Trophoblast cell (in vitro differentiated cells and primary cell): ENCODE data around the gene PTPRE.

Experiments used
- DNase-seq, 2 donors: peaks; one replicate each; pipeline ENCODE4 v3.0.0-alpha.2; 2016
- H2AFZ ChIP-seq: 2 replicates; pipeline ENCODE4 v1.6.1; 2013; ENCODE audit warnings: low read length, moderate library complexity, mild to moderate bottlenecking; ENCODE audit not compliant: insufficient read depth, poor library complexity
- H2AK5ac ChIP-seq: 2 replicates; pipeline ENCODE4 v1.6.1; 2013; ENCODE audit warnings: mild to moderate bottlenecking, low read length
- H2BK120ac ChIP-seq: 2 replicates; pipeline ENCODE4 v1.6.1; 2013; ENCODE audit warnings: low read length, mild to moderate bottlenecking, moderate library complexity; ENCODE audit not compliant: insufficient read depth, poor library complexity
- H2BK12ac ChIP-seq: 2 replicates; pipeline ENCODE4 v1.6.1; 2013; ENCODE audit warnings: mild to moderate bottlenecking, low read length, moderate library complexity
- H2BK5ac ChIP-seq: 2 replicates; pipeline ENCODE4 v1.6.1; 2013; ENCODE audit warnings: low read length, low read depth, moderate library complexity, mild to moderate bottlenecking; ENCODE audit not compliant: poor library complexity
- H3K14ac ChIP-seq: 2 replicates; pipeline ENCODE4 v1.6.1; 2013; ENCODE audit warnings: mild to moderate bottlenecking, low read length
- H3K18ac ChIP-seq: 2 replicates; pipeline ENCODE4 v1.6.1; 2013; ENCODE audit warnings: mild to moderate bottlenecking, low read length
- H3K23ac ChIP-seq: 2 replicates; pipeline ENCODE4 v1.6.1; 2013; ENCODE audit warnings: low read length
- H3K27ac ChIP-seq: 2 replicates; pipeline ENCODE4 v1.5.1; 2013; ENCODE audit warnings: low read depth, mild to moderate bottlenecking, inconsistent platforms, low read length, moderate library complexity
- H3K27me3 ChIP-seq: 2 replicates; pipeline ENCODE4 v1.6.1; 2013; ENCODE audit warnings: inconsistent platforms, mild to moderate bottlenecking, low read length, moderate library complexity; ENCODE audit not compliant: insufficient read depth
- H3K36me3 ChIP-seq, 2 experiments: 1 replicate in 1 of 2; 2 replicates in 1 of 2; pipeline ENCODE4 v1.6.1; 2013; ENCODE audit warnings: low read length in 2 of 2, mild to moderate bottlenecking in 2 of 2, moderate library complexity in 1 of 2; ENCODE audit not compliant: insufficient read depth in 2 of 2, control insufficient read depth in 1 of 2
- H3K4ac ChIP-seq: 2 replicates; pipeline ENCODE4 v1.6.1; 2013; ENCODE audit warnings: low read depth, mild to moderate bottlenecking, low read length, moderate library complexity
- H3K4me1 ChIP-seq, 2 experiments: 1 replicate in 1 of 2; 2 replicates in 1 of 2; pipeline ENCODE4 v1.6.1; 2013; ENCODE audit warnings: low read length in 2 of 2, mild to moderate bottlenecking in 2 of 2, moderate library complexity in 1 of 2; ENCODE audit not compliant: insufficient read depth in 2 of 2, control insufficient read depth in 1 of 2
- H3K4me2 ChIP-seq: 2 replicates; pipeline ENCODE4 v1.6.1; 2013; ENCODE audit warnings: inconsistent platforms, mild to moderate bottlenecking, low read length, moderate library complexity
- H3K4me3 ChIP-seq: 2 replicates; pipeline ENCODE4 v1.5.1; 2013; ENCODE audit warnings: mild to moderate bottlenecking, low read depth, low read length, inconsistent platforms
- H3K79me1 ChIP-seq: one replicate; pipeline ENCODE4 v1.6.1; 2013; ENCODE audit warnings: low read length
- H3K79me2 ChIP-seq: 2 replicates; pipeline ENCODE4 v1.6.1; 2013; ENCODE audit warnings: low read length, mild to moderate bottlenecking; ENCODE audit not compliant: control insufficient read depth, insufficient read depth, poor library complexity
- H3K9ac ChIP-seq: 2 replicates; pipeline ENCODE4 v1.6.1; 2013; ENCODE audit warnings: mild to moderate bottlenecking, low read length
- H3K9me3 ChIP-seq: 2 replicates; pipeline ENCODE4 v1.6.1; 2013; ENCODE audit warnings: low read depth, mild to moderate bottlenecking, control low read depth, inconsistent platforms, low read length; ENCODE audit not compliant: insufficient read depth
- H4K12ac ChIP-seq: 2 replicates; pipeline ENCODE4 v1.6.1; 2013; ENCODE audit warnings: low read depth, mild to moderate bottlenecking, low read length, moderate library complexity
- H4K8ac ChIP-seq: 2 replicates; pipeline ENCODE4 v1.6.1; 2013; ENCODE audit warnings: low read depth, mild to moderate bottlenecking, low read length, moderate library complexity
- H4K91ac ChIP-seq: one replicate; pipeline ENCODE4 v1.6.1; 2013; ENCODE audit warnings: low read depth, mild to moderate bottlenecking, low read length, moderate library complexity
- WGBS: extraction: QIAGEN DNeasy Blood & Tissue Kit; methylation state at CpG from one replicate; pipeline ENCODE4 v1.1.7; 2013; ENCODE audit warnings: missing lambda C conversion rate; ENCODE audit not compliant: insufficient read length, insufficient coverage; ENCODE audit errors: extremely low coverage; 5-methylcytosine and 5-hydroxymethylcytosine counted together

PTPRE gene

GRCh38 chr10:128123846-128124245, 216.9 kb downstream of the PTPRE start:
- no peak overlapping the region for H3K4me2 ChIP-seq
- no peak overlapping the region for H3K4ac ChIP-seq
- H3K79me2 ChIP-seq: peaks cover 10% of the 10 kb centered on the region
- no peak overlapping the region for H2BK120ac ChIP-seq
- peaks cover 6 to 15% of the 10 kb centered on the region in 2 experiments for H3K4me1 ChIP-seq
- no peak for DNase-seq
- no peak overlapping the region for H3K27ac ChIP-seq
- H3K9ac ChIP-seq: no peak overlapping the region
- H2BK5ac ChIP-seq: no peak overlapping the region
- no peak overlapping the region for H3K18ac ChIP-seq
- no peak overlapping the region for H3K4me3 ChIP-seq
- H3K27me3 ChIP-seq: no peaks in the 10 kb centered on the region
- H3K14ac ChIP-seq: no peak overlapping the region
- H4K12ac ChIP-seq: no peak overlapping the region
- H3K79me1 ChIP-seq: peaks cover 6% of the 10 kb centered on the region
- peaks cover 3 to 4% of the 10 kb centered on the region in 2 experiments for H3K36me3 ChIP-seq
- no peak overlapping the region for H2AK5ac ChIP-seq
- no peak overlapping the region for H3K23ac ChIP-seq
- H2BK12ac ChIP-seq: no peak overlapping the region
- H4K91ac ChIP-seq: no peak overlapping the region
- no peak overlapping the region for H4K8ac ChIP-seq
- no peaks in the 10 kb centered on the region for H3K9me3 ChIP-seq
- H2AFZ ChIP-seq: no peak overlapping the region

DNA sequence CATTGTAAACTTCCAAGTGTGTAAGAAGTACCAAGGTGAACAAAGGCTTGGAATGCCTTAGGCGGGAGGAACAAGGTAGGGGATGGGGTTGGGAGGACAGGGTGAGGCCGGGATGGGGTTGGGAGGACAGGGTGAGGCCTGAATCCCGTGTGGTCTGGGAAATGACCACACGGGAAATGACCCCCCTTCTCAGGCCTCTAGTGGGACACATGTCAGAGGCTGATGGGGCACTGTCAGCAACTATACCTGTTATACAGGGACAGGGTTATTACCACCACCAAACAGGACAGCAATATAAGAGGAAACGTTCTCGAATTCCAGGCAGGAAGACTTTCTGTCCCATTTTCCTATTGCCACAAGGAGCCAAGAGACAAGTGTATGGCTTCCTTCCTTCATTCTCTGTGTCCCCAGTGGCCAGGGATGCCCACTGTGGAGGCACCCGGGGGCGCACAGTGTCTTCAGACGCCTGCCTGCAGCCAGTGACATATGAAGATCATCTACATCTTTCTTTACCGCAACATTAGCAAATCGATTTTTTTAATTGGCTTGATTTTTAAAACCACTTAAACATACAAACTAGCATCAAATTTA, 218.0 kb downstream of the PTPRE start:
- H3K9ac ChIP-seq: peak overlapping the region; percentile 10
- no peak overlapping the region for H2BK12ac ChIP-seq
- no CpG with 5 or more reads among the region's 11 CpGs for WGBS
- H4K8ac ChIP-seq: no peak overlapping the region
- DNase-seq: no peak
- no peak overlapping the region for H4K12ac ChIP-seq
- H3K4me2 ChIP-seq: peak overlapping the region; percentile 77
- H3K4me1 ChIP-seq: peaks cover 6 to 15% of the 10 kb centered on the region in 2 experiments
- H3K4me3 ChIP-seq: peak overlapping the region; percentile 50
- no peak overlapping the region for H3K18ac ChIP-seq
- no peak overlapping the region for H3K23ac ChIP-seq
- no peaks in the 10 kb centered on the region for H3K9me3 ChIP-seq
- H3K36me3 ChIP-seq: peaks cover 3 to 4% of the 10 kb centered on the region in 2 experiments
- H3K27ac ChIP-seq: no peak overlapping the region
- H3K79me2 ChIP-seq: peaks cover 10% of the 10 kb centered on the region
- no peak overlapping the region for H2BK120ac ChIP-seq
- peaks cover 6% of the 10 kb centered on the region for H3K79me1 ChIP-seq
- no peak overlapping the region for H3K14ac ChIP-seq
- no peaks in the 10 kb centered on the region for H3K27me3 ChIP-seq
- no peak overlapping the region for H2AK5ac ChIP-seq
- no peak overlapping the region for H4K91ac ChIP-seq
- peak overlapping the region; percentile 7 for H3K4ac ChIP-seq
- H2AFZ ChIP-seq: no peak overlapping the region
- no peak overlapping the region for H2BK5ac ChIP-seq

DNA sequence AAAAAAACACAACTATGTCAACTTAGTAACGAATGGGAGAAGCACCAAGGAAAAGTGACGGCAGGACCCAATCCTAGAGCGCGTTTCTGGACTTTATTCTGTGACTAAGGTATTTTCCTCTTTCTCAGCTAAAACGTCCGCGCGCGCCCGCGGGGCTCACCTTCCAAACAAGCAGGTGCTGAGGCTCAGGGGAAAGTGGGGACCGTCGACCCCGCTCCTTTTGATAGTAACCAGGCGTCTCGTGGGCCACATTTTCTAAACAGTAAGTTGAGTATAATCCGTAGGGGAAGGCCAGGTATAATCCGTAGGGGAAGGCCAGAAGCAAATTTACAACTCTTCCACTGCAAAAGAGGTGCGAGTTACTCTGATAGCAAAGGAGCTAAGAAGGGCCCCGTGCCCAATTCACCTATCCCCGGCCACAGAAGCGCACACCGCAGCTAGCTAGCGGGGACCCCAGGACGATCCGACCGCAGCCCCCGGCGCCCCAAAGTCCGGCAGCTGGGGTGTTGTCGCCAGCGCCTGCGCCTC, 218.6 kb downstream of the PTPRE start:
- H2AK5ac ChIP-seq: peak overlapping the region; percentile 65
- peak overlapping the region; percentile 80 for H3K9ac ChIP-seq
- 80% methylated on average over 1 of the region's 33 CpGs for WGBS
- H2BK5ac ChIP-seq: no peak overlapping the region
- peak overlapping the region; percentile 98 for H3K4me3 ChIP-seq
- H3K9me3 ChIP-seq: no peaks in the 10 kb centered on the region
- peak overlapping the region; percentile 88 for H4K8ac ChIP-seq
- no peak overlapping the region for H3K27ac ChIP-seq
- peak overlapping the region; percentile 96 for H2AFZ ChIP-seq
- H3K79me1 ChIP-seq: peaks cover 6% of the 10 kb centered on the region
- H3K4me2 ChIP-seq: peak overlapping the region; percentile 77
- DNase-seq: no peak
- no peaks in the 10 kb centered on the region for H3K27me3 ChIP-seq
- peak overlapping the region; percentile 96 for H3K18ac ChIP-seq
- no peak overlapping the region for H3K23ac ChIP-seq
- peak overlapping the region; percentile 94 for H4K91ac ChIP-seq
- peaks cover 6 to 15% of the 10 kb centered on the region in 2 experiments for H3K4me1 ChIP-seq
- H2BK120ac ChIP-seq: peak overlapping the region; percentile 84
- peak overlapping the region; percentile 86 for H3K4ac ChIP-seq
- peaks cover 10% of the 10 kb centered on the region for H3K79me2 ChIP-seq
- peak overlapping the region; percentile 83 for H4K12ac ChIP-seq
- peaks cover 2 to 3% of the 10 kb centered on the region in 2 experiments for H3K36me3 ChIP-seq
- H3K14ac ChIP-seq: peak overlapping the region; percentile 92
- H2BK12ac ChIP-seq: no peak overlapping the region

DNA sequence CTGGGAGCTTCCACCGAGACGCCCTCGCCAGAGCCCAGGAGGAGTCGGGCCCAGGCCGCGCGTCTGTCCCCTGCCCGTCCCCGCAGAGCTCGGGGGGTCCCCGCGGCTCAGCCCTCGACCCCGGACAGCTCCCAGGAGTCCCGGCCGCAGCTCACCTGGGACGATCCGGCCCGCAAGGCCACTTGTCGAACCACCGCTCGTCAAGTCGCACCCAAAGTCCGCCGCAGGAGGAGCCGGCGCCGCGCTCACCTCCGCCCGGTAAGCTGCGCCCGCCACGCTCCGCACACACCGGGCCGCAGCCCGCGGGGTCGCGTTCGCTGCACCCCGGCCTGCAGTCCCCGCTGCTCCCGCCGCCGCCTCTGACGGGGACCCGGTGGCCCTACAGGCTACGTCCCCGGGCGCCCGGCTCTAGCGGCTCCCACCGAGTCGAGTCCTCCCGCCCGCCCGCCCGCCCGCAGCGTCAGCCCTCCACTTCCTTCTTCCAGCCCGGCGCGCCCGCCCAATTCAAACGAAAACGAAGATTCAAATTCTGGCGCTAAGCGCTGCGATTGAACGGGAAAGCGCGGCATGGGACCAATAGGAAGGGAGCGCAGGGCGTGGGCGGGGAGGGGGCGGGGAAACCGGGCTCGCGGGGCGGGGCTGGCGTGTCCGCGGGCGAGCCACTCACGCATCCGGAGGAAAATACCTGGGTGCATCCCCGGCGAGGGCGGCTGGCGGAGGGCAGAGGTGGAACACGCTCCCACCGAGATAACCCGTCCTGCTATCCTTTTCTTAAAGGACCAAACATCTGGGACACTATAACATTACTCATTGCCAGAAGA, 219.3 kb downstream of the PTPRE start, which contains the start of gene MKI67:
Gene MKI67, minus strand, starts transcription at position 480 of the 821 bp plus-strand sequence. CDS start 756 bp downstream, outside the sequence.
- Histone ChIP-seq H3K4me2 (peak within 1 kb of the TSS; percentile 100), H3K9me3 (no peaks in the 10 kb centered on the region), H4K91ac (peak within 1 kb of the TSS; percentile 94), H3K9ac (peak within 1 kb of the TSS; percentile 80), H4K8ac (peak within 1 kb of the TSS; percentile 88), H3K4ac (peak within 1 kb of the TSS; percentile 86), H3K18ac (peak within 1 kb of the TSS; percentile 96), H3K27me3 (no peaks in the 10 kb centered on the region), H2BK12ac (no peak within 1 kb of the TSS), H2BK5ac (peak within 1 kb of the TSS; percentile 86), H3K4me1 (peaks cover 6 to 15% of the 10 kb centered on the region in 2 experiments), H4K12ac (peak within 1 kb of the TSS; percentile 83), H3K79me2 (peaks cover 10% of the 10 kb centered on the region), H3K27ac (no peak within 1 kb of the TSS), H2BK120ac (peak within 1 kb of the TSS; percentile 84), H3K36me3 (peaks cover 2 to 3% of the 10 kb centered on the region in 2 experiments), H2AK5ac (peak within 1 kb of the TSS; percentile 65), H2AFZ (peak within 1 kb of the TSS; percentile 96), H3K14ac (peak within 1 kb of the TSS; percentile 92), H3K4me3 (peak within 1 kb of the TSS; percentile 98), H3K79me1 (peaks cover 6% of the 10 kb centered on the region), H3K23ac (no peak within 1 kb of the TSS)
- whole genome bisulfite sequencing: no CpG with 5 or more reads among the region's 95 CpGs
- DNase-seq: peak; percentile 88 to 98
